ENCODE data around the gene GPX1. TPM values are rescaled to one million over a fixed set of nuclear protein-coding genes. Genes with fewer than 3 reads are reported as not detected.

Gene GPX1
- total and polyA plus RNA-seq, 10 donors, result 252 to 652 (median 350) TPM

- TF ChIP-seq POLR2AphosphoS5 (IDR thresholded peaks at IDR 0.05), result no peak
- no peak for TF ChIP-seq POLR2A (IDR thresholded peaks at IDR 0.05)
- TF ChIP-seq CTCF (IDR thresholded peaks at IDR 0.05 in 8 of 11, conservative IDR thresholded peaks at IDR 0.05 in 3 of 11), result no peak
- intact Hi-C loops (cut with DNase I; ENCODE audit: low total_unique reads), result no loop called here
- Histone ChIP-seq H3K27me3 (replicated peaks in 1 of 7) (no peaks in the 10 kb centered on the region), H3K36me3 (peaks cover 0 to 7% (median 0%) of the 10 kb centered on the region in 6 donors), H3K4me1 (peaks cover 15 to 100% (median 94%) of the 10 kb centered on the region in 6 donors), H3K4me3 (no peak overlapping the region), H3K9me3 (peaks cover 0 to 3% (median 0%) of the 10 kb centered on the region in 8 donors), H3K27ac (peak overlapping the region in 1 of 8 donors; percentile 16)
- no peak for DNase-seq
- WGBS, 5 donors, result 66 to 86% (median 76%) methylated on average over 5 of the region's 5 CpGs
Observed at GRCh38 chr3:49383387-49383786, 25.2 kb upstream of the GPX1 start.

GRCh38 chr3:49378249-49378895 lies 20.2 kb upstream of the GPX1 start:
- H3K4me1 ChIP-seq, result peaks cover 4 to 100% (median 77%) of the 10 kb centered on the region in 6 donors
- H3K27ac ChIP-seq, result peak overlapping the region in 5 of 8 donors; percentile 13 to 61 (median 20)
- WGBS, 5 donors, result 75 to 87% (median 85%) methylated on average over 11 of the region's 11 CpGs
- H3K9me3 ChIP-seq, result peaks cover 0 to 5% (median 0%) of the 10 kb centered on the region in 8 donors
- no peak for DNase-seq
- TF ChIP-seq POLR2A (IDR thresholded peaks at IDR 0.05) (no peak), POLR2AphosphoS5 (IDR thresholded peaks at IDR 0.05) (peak in 1 of 3 donors; percentile 38)
- intact Hi-C loops (cut with DNase I; ENCODE audit: low total_unique reads), result no loop called here
- no peaks in the 10 kb centered on the region for H3K27me3 ChIP-seq (replicated peaks in 1 of 7)
- H3K4me3 ChIP-seq, result no peak overlapping the region
- H3K36me3 ChIP-seq, result peaks cover 0 to 34% (median 22%) of the 10 kb centered on the region in 6 donors

GRCh38 chr3:49377483-49377882 lies 19.3 kb upstream of the GPX1 start:
- no peak for DNase-seq
- peak in 1 of 3 donors; percentile 17 for TF ChIP-seq POLR2AphosphoS5 (IDR thresholded peaks at IDR 0.05)
- TF ChIP-seq CTCF (IDR thresholded peaks at IDR 0.05 in 8 of 11, conservative IDR thresholded peaks at IDR 0.05 in 3 of 11), result no peak
- TF ChIP-seq POLR2A (IDR thresholded peaks at IDR 0.05), result no peak
- Histone ChIP-seq H3K9me3 (peaks cover 0 to 5% (median 0%) of the 10 kb centered on the region in 8 donors), H3K4me3 (no peak overlapping the region), H3K27ac (peak overlapping the region in 3 of 8 donors; percentile 5 to 48 (median 40)), H3K27me3 (replicated peaks in 1 of 7) (no peaks in the 10 kb centered on the region), H3K4me1 (peaks cover 2 to 100% (median 73%) of the 10 kb centered on the region in 6 donors), H3K36me3 (peaks cover 3 to 43% (median 30%) of the 10 kb centered on the region in 6 donors)
- intact Hi-C loops (cut with DNase I; ENCODE audit: low total_unique reads), result no loop called here
- 64 to 76% (median 71%) methylated on average over 1 of the region's 1 CpG for WGBS, 5 donors

GRCh38 chr3:49371946-49372345 lies 13.8 kb upstream of the GPX1 start:
- Histone ChIP-seq H3K9me3 (no peaks in the 10 kb centered on the region), H3K36me3 (peaks cover 3 to 93% (median 74%) of the 10 kb centered on the region in 6 donors), H3K27ac (peak overlapping the region in 1 of 8 donors; percentile 1), H3K4me3 (no peak overlapping the region), H3K27me3 (replicated peaks in 1 of 7) (no peaks in the 10 kb centered on the region), H3K4me1 (peaks cover 0 to 65% (median 32%) of the 10 kb centered on the region in 6 donors)
- DNase-seq, result no peak
- intact Hi-C loops (cut with DNase I; ENCODE audit: low total_unique reads), result no loop called here
- TF ChIP-seq CTCF (IDR thresholded peaks at IDR 0.05 in 8 of 11, conservative IDR thresholded peaks at IDR 0.05 in 3 of 11) (no peak), POLR2AphosphoS5 (IDR thresholded peaks at IDR 0.05) (no peak), POLR2A (IDR thresholded peaks at IDR 0.05) (no peak)

Measured in spleen (tissue), 11 donors.